NT2/D1 (cell line): ENCODE data around the gene SAMD8.

Experiments
- SUZ12 ChIP-seq: IDR thresholded peaks from 2 replicates; pipeline ENCODE4 v1.6.1; 2011; ENCODE audit not compliant: insufficient read length, insufficient read depth; ENCODE audit errors: extremely low read depth
- YY1 ChIP-seq: IDR thresholded peaks from 2 replicates; pipeline ENCODE4 v1.6.1; 2011; ENCODE audit not compliant: insufficient read length, insufficient read depth

DNA sequence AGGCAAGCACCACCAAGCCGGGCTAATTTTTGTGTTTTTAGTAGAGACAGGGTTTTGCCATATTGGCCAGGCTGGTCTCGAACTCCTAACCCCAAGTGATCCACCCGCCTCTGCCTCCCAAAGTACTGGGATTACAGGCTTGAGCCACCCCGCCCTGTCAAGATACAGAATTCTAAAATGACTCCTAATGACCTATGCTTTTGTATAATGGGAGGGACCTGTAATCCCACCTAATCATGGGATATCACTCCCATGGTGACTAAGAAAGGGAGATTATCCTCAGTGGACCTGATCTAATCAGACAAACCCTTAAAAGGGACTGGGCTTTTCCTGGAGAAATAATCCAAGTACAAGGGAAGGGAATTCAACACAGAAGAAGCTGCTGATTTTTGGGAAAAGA, 28.8 kb downstream of the SAMD8 start:
- TF ChIP-seq SUZ12 = no peak
- TF ChIP-seq YY1 = no peak
